A549 treated with ZK216348 at 1 μM for 4 hours (cell line): ENCODE data around the gene GPR161. TPM values are rescaled to one million over a fixed set of nuclear protein-coding genes. Genes with fewer than 3 reads are reported as not detected.

Experiments
- total RNA-seq: library from RNA; stranded (reverse); fragments of 200-300 nt; extraction: Qiagen RNA extraction; gene quantifications from 5 replicates; pipeline ENCODE4 v1.2.3, GENCODE V29; 2022; ENCODE audit warnings: low read depth

Gene GPR161
- 8.7 to 21.3 TPM (median 16.4 TPM) in 5 replicates for total RNA-seq

GRCh38 chr1:168136709-168137514, at the start of gene GPR161:
TSS of gene GPR161 (minus strand) at chr1:168136930. CDS start at chr1:168104850, 32,080 bp downstream.

GRCh38 chr1:168178638-168179437, 42.1 kb upstream of the GPR161 start, which contains the start of gene TIPRL:
TSS of gene TIPRL (plus strand) at chr1:168178962. CDS start at chr1:168179078, 116 bp downstream.

Other genes starting within 250 kb of the GPR161 start
- 0.02 to 0.40 TPM (median 0.25 TPM) in 4 of 5 replicates, not detected in the other for gene ADCY10, start 222.8 kb downstream of the GPR161 start, total RNA-seq
- 22.1 to 33.6 TPM (median 25.3 TPM) in 5 replicates for gene DCAF6, start 200.2 kb downstream of the GPR161 start, total RNA-seq
- 58.6 to 74.3 TPM (median 67.2 TPM) in 5 replicates for gene MPC2, start 199.9 kb downstream of the GPR161 start, total RNA-seq
- 25.6 to 43.3 TPM (median 30.4 TPM) in 5 replicates for gene TIPRL, start 42.0 kb upstream of the GPR161 start, total RNA-seq
- 10.5 to 18.1 TPM (median 14.5 TPM) in 5 replicates for gene SFT2D2, start 89.1 kb upstream of the GPR161 start, total RNA-seq
- 0.65 to 0.80 TPM (median 0.73 TPM) in 5 replicates for gene TBX19, start 143.9 kb upstream of the GPR161 start, total RNA-seq